ENCODE measurements around the gene GNG14. TPM values are rescaled to one million over a fixed set of nuclear protein-coding genes. Genes with fewer than 3 reads are reported as not detected.
"Not testable (repeated sequence)": the region's sequence is repeated elsewhere in the genome, so short reads cannot be mapped to it uniquely, and the experiment has no call there.

GNG14 gene
- total RNA-seq, 1 experiment from 2014 or later: not detected

- peaks cover 32% of the 10 kb centered on the region for H3K36me3 ChIP-seq
- no peaks in the 10 kb centered on the region for H3K27me3 ChIP-seq
- peaks cover 2% of the 10 kb centered on the region; the same call in 1 of the 2 replicates for H3K4me1 ChIP-seq
- H3K4me3 ChIP-seq: peak overlapping the region; percentile 78
- peak overlapping the region; percentile 84 for H3K27ac ChIP-seq
- DNase-seq: no peak
- H3K9me3 ChIP-seq (replicated peaks): no peaks in the 10 kb centered on the region
These were observed 33.3 kb downstream of the GNG14 start for GRCh38 chr19:12720851-12721655.

- peaks cover 23% of the 10 kb centered on the region for H3K36me3 ChIP-seq
- peak overlapping the region; percentile 84 for H3K27ac ChIP-seq
- H3K9me3 ChIP-seq (replicated peaks): no peaks in the 10 kb centered on the region
- peak; percentile 80 to 86 for DNase-seq
- no peaks in the 10 kb centered on the region for H3K27me3 ChIP-seq
- H3K4me3 ChIP-seq: peak overlapping the region; percentile 78
- peaks cover 2% of the 10 kb centered on the region; the same call in 1 of the 2 replicates for H3K4me1 ChIP-seq
These were observed 34.1 kb downstream of the GNG14 start for GRCh38 chr19:12721656-12722565.

DNA sequence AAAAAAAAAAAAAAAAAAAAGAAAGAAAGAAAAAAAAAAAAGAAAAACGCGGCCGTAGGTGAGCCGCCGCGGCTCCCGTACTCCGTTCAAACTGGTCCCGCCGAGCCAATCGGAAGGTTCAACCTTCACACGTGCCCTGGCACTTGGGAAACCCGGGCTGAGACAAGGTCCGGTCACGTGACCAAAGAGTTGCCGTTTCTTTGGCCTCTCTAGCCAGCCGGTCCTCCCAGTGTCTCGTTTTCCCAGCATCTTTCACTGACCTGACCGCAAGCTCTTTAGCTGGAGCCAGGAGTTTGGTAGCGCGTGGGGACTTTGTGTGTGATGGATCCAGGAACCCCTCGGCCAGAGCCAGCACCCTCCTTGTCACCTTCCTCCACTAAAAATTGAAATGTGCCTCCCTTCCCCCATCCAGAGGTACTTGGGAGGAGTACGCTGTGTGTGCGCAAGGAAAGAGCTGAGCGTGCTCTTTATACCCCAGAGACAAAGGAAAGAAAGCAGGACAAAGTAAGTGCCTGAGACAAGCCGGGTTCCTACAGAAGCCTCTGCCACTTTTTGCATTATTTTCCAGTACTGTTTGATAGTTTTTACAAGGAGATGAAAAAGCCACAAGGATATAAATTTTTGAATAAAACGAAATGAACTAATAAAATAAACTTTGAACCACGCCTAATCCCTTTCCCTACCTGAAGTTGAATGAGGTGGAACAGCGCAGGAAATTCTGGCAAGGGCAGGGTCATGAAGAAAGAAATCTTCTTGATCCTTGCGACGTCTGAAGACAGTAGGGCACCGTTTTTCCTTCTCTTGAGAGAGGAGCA lies 35.0 kb downstream of the GNG14 start:
- Histone ChIP-seq H3K27me3 (no peaks in the 10 kb centered on the region), H3K9me3 (replicated peaks) (no peaks in the 10 kb centered on the region), H3K27ac (peak overlapping the region; percentile 84), H3K4me1 (peaks cover 2% of the 10 kb centered on the region; the same call in 1 of the 2 replicates), H3K4me3 (peak overlapping the region; percentile 78), H3K36me3 (peaks cover 18% of the 10 kb centered on the region)
- peak; percentile 100 for DNase-seq

DNA sequence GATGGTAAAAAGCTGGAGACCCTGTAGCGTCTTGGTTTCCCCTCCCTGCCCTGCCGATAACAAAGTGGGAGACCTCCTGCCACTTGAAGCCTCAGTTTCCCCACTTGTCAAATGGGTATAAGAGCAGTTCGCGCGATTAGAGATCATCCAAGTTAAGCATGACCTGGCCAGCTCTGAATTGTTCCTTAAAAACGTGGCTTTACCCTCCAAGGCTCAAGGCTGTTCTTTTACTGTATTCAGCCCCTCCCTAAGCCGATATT lies 35.5 kb downstream of the GNG14 start:
- no peaks in the 10 kb centered on the region for H3K9me3 ChIP-seq (replicated peaks)
- H3K36me3 ChIP-seq: peaks cover 18% of the 10 kb centered on the region
- peak overlapping the region; percentile 84 for H3K27ac ChIP-seq
- H3K4me3 ChIP-seq: peak overlapping the region; percentile 78
- no peaks in the 10 kb centered on the region for H3K27me3 ChIP-seq
- H3K4me1 ChIP-seq: peaks cover 2% of the 10 kb centered on the region; the same call in 1 of the 2 replicates
- DNase-seq: no peak

DNA sequence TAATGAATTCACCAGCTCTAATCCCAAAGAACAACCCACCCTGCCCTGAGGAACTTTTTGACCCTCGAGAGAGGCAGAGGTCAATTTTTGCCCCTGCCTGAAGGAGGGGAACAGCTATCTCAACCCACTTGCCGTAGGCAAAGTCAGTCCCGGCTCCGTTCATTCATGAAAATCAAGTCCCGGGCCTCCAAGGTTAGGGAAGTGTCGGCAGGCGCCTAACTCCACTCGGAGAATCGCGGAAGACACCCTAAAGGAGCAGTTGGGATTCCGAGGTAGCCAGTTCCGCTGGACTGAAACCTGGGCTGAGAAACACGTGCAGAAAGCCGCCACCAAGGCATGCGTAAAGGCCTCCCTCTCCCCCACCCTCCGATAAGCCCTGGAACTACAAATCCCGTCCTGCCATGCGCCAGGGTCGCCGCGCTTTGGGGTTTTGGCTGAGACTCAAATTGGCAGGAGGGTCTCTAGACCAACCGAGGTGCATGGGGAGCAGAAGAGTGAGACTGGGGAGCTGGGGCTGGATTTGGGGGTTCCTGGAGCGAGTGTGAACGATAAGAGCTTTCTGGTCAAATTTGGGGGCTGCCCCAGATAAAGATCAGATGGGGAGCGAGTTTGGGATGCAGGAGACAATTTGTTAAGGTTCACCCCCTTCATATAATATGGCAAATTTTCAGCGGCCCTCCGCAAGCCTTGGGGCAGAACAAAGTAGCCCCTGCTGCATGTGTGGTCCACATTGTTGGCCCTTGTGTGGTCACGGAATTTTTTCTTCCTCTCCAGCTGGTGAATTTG lies 36.0 kb downstream of the GNG14 start, which contains the start of gene TNPO2:
Gene TNPO2, minus strand, starts transcription at position 292 of the 786 bp plus-strand sequence. CDS start 2,955 bp downstream, outside the sequence.
- Histone ChIP-seq H3K9me3 (replicated peaks) (no peaks in the 10 kb centered on the region), H3K27ac (peak within 1 kb of the TSS; percentile 84), H3K4me3 (peak within 1 kb of the TSS; percentile 78), H3K4me1 (peaks cover 2% of the 10 kb centered on the region; the same call in 1 of the 2 replicates), H3K36me3 (peaks cover 14% of the 10 kb centered on the region), H3K27me3 (no peaks in the 10 kb centered on the region)
- DNase-seq: peak; percentile 95 to 96

DNA sequence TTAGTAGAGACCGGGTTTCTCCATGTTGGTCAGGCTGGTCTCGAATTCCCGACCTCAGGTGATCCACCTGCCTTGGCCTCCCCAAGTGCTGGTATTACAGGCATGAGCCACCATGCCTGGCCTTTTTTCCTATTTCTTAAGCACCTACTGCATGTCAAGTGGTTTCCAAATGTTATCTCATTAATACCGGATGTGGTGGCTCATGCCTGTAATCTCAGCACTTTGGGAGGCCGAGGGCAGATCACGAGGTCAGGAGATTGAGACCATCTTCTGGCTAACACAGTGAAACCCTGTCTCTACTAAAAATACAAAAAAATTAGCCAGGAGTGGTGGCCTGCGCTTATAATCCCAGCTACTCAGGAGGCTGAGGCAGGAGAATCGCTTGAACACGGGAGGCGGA lies 37.8 kb downstream of the GNG14 start:
- not testable (repeated sequence) for H3K27me3 ChIP-seq; H3K4me3 ChIP-seq; H3K27ac ChIP-seq; H3K9me3 ChIP-seq (replicated peaks); DNase-seq; H3K4me1 ChIP-seq
- H3K36me3 ChIP-seq: peaks cover 25% of the 10 kb centered on the region

- no peak for DNase-seq
- Histone ChIP-seq H3K4me1 (peaks cover 2% of the 10 kb centered on the region; the same call in 1 of the 2 replicates), H3K4me3 (no peak overlapping the region), H3K9me3 (replicated peaks) (no peaks in the 10 kb centered on the region), H3K27ac (no peak overlapping the region), H3K27me3 (no peaks in the 10 kb centered on the region), H3K36me3 (peaks cover 37% of the 10 kb centered on the region)
These were observed 39.2 kb downstream of the GNG14 start for GRCh38 chr19:12726988-12727316.

DNA sequence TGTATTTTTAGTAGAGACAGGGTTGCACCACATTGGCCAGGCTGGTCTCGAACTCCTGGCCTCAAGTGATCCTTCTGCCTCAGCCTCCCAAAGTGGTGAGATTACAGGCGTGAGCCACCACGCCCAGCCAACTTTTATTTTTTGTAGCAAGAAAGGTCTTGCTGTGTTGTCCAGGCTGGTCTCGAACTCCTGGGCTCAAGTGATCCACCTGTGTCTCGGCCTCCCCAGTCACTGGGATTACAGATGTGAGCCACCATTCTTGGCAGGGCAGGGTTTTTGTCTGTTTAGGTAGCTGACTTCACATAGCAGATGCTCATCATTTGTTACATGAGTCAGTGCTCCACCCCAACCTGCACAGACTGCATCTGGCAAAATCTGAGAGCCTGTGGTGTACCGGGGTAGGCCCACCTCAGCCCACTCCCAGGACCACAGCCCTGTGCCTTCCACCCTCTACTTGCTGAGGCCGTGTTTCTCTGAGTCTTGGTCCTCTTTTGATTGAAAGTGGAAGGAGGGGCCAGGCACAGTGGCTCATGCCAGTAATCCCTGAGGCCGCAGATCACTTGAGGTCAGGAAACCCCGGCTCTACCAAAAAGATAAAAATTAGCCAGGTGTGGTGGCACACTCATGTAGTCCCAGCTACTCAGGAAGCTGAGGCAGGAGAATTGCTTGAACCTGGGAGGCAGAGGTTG lies 40.1 kb downstream of the GNG14 start:
- Histone ChIP-seq H3K27ac (no peak overlapping the region), H3K27me3 (no peaks in the 10 kb centered on the region), H3K9me3 (replicated peaks) (no peaks in the 10 kb centered on the region), H3K4me3 (no peak overlapping the region), H3K4me1 (peaks cover 2% of the 10 kb centered on the region; the same call in 1 of the 2 replicates), H3K36me3 (peaks cover 39% of the 10 kb centered on the region)
- no peak for DNase-seq

DNA sequence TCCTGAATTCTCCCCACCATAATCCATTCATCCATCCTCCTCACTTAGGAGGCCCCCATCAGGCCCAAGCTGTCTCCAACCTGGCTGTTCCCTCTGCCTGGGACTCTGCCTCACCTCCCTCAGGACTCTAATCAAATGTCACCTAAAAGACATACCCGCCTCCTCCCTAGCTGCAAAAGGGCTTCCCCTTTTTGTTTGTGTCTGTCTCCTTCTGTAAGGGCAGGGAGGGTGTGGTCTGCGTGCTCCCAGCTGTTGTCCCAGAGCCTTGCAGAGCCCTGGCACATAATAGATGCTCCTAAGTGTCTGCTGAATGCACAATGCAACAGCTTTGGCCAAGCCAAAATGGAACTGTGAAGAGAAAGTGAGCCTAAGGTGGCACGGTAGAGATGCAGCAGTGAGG lies 42.3 kb downstream of the GNG14 start:
- peaks cover 39% of the 10 kb centered on the region for H3K36me3 ChIP-seq
- no peaks in the 10 kb centered on the region for H3K27me3 ChIP-seq
- no peak overlapping the region for H3K27ac ChIP-seq
- peaks cover 3% of the 10 kb centered on the region; the same call in 1 of the 2 replicates for H3K4me1 ChIP-seq
- no peak for DNase-seq
- H3K9me3 ChIP-seq (replicated peaks): no peaks in the 10 kb centered on the region
- H3K4me3 ChIP-seq: no peak overlapping the region

DNA sequence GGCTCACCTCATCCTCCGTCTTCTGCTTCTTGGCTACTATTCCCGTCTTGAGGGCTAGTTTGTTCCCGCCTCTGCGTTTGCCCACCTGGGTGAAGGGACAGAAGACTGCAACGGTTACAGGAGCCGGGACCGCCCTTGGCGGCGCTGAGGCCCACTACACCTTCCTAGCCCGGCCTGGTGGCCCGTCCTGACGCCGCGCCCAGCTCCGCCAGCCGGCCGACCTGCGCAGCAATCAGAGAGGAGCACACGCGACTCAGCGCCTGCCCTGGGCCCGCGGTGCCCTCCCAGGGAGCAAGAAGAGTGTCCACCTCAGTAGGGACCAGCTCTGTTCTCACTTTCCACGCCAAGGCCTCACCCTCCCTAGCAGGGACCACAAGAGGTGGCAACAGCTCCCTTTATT lies 43.5 kb downstream of the GNG14 start:
- DNase-seq: no peak

DNA sequence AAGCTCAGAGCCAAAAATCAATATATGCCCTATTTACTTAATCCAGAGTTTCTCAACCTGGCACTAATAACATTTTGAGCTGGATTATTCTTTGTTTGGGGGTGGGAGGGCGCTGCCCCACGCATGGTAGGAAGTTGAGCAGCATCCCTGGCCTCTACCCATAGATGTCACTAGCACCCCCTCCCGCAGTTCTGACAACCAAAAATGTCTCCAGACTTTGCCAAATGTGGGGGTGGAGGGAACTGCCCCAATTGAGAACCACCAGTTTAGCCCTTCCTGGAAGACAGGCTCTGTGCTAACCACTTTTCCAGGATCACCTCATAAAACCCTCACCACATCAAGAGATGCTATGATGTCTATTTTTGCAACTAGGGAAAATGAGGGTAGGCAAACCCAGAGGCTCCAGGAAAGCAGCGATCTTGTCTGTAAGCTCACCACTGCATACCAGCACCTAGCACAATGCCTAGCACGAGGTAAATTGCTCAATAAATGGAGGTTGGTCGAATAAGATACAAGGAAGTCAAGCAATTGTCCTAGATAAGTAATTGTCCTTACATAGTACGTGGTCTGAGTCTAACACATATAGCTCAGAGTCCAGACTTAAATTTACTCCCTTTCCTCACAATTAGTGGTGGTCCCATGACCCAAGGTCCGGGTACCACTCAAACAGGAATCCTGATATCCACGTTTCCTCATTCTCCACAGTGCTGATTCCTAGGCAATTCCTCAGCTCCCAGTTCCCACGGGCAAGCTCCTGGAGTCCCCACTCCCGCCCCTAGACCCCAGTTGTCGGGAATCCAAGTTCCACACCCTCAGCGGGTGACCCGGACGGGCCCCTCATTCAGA lies 45.8 kb downstream of the GNG14 start:
- Histone ChIP-seq H3K36me3 (peaks cover 34% of the 10 kb centered on the region), H3K4me3 (peak overlapping the region; percentile 98), H3K4me1 (peaks cover 10% of the 10 kb centered on the region; the same call in 1 of the 2 replicates), H3K9me3 (replicated peaks) (no peaks in the 10 kb centered on the region), H3K27ac (peak overlapping the region; percentile 92), H3K27me3 (no peaks in the 10 kb centered on the region)
- DNase-seq: peak; percentile 68

More for the DNA sequence above, 43.5 kb downstream of the GNG14 start:
- peaks cover 8% of the 10 kb centered on the region; the same call in 1 of the 2 replicates for H3K4me1 ChIP-seq
- no peaks in the 10 kb centered on the region for H3K27me3 ChIP-seq
- peaks cover 39% of the 10 kb centered on the region for H3K36me3 ChIP-seq
- no peaks in the 10 kb centered on the region for H3K9me3 ChIP-seq (replicated peaks)
- H3K4me3 ChIP-seq: no peak overlapping the region
- H3K27ac ChIP-seq: no peak overlapping the region

DNA sequence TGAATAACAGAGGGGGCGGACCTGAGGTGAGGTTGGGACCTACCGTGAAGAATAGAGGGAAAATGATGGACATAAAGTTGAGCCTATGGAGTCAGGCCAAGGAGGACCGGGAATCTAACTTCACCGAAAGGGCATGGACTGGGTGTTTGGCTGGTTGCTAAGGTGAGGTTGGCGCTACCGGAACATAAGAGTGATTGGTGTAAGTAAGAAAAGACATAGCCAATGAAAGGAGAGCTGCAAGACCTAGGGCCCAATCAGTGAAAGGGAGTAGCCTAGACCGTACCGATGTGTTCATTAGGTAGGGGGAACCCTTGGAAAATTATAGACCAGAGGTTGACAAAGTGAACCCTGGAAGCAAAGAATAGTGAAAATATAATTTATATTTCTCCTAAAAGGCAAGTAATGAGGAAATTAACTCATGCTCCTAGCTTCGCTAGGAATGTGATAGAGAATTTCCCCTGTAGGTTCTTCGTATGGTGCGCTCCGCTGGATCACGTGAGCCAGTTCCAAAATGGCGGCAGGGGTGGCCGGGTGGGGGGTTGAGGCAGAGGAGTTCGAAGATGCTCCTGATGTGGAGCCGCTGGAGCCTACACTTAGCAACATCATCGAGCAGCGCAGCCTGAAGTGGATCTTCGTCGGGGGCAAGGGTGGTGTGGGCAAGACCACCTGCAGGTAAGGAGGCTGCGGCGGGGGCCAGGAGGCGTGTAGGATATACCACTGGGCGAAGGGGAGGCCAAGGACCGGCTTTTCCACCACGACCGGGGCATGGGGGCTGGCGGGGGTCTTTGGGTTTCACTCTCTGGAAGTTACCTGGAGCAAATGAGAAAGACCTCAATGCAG lies 49.4 kb downstream of the GNG14 start, which contains the start of gene GET3:
Gene GET3, plus strand, starts transcription at position 503 of the 840 bp plus-strand sequence. Its CDS starts 9 bp downstream, at position 512.
- no peaks in the 10 kb centered on the region for H3K27me3 ChIP-seq
- H3K4me1 ChIP-seq: peaks cover 10% of the 10 kb centered on the region; the same call in 1 of the 2 replicates
- H3K36me3 ChIP-seq: peaks cover 7% of the 10 kb centered on the region
- peak within 1 kb of the TSS; percentile 99 for H3K27ac ChIP-seq
- DNase-seq: peak; percentile 100
- no peaks in the 10 kb centered on the region for H3K9me3 ChIP-seq (replicated peaks)
- H3K4me3 ChIP-seq: peak within 1 kb of the TSS; percentile 82
